T-helper 22 cell (primary cell): ENCODE measurements around the gene TAS2R31.
"Not testable (repeated sequence)": the region's sequence is repeated elsewhere in the genome, so short reads cannot be mapped to it uniquely, and the experiment has no call there.

Experiments used
- DNase-seq: peaks from one replicate; pipeline ENCODE4 v3.0.0-alpha.2; 2020; ENCODE audit warnings: low read depth

Gene TAS2R31, protein sequence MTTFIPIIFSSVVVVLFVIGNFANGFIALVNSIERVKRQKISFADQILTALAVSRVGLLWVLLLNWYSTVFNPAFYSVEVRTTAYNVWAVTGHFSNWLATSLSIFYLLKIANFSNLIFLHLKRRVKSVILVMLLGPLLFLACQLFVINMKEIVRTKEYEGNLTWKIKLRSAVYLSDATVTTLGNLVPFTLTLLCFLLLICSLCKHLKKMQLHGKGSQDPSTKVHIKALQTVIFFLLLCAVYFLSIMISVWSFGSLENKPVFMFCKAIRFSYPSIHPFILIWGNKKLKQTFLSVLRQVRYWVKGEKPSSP

DNA sequence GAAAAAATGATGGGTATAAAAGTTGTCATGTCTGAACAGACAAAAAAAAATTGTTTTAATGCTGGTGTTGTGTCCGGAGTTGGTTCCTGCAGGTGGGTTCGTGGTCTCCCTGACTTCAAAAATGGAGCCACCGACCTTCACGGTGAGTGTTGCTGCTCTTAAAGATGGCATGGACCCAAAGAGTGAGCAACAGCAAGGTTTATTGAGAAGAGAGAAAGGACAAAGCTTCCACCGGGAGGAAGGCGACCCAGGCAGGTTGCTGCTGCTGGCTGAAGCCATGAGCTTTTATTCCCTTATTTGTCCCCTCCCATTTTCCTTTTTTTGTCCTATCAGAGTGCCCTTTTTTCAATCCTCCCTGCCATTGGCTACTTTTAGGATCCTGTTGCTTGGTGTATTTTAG is at the start of gene TAS2R31:
TAS2R31 (minus strand) TSS at position 101 of the 400 bp plus-strand sequence; CDS start at position 29, 72 bp downstream.
- DNase-seq = no peak

DNA sequence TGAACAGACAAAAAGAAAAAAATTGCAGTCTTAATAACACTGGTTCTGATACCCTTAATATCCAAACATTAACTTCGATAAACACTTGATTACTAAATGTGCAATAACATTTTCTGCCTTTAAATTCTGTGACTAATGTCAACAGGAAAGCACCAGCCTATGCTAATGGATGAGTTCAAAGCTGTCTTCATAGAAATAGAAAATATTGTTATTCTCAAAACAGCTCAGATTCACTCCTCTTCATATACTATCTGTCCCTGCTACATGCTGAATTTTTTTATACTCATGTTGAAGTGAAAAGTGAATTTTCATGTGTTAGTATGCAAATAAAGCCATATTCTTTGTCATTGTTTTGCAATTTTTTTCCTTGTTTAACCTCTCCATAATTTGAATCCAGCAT is 47.0 kb upstream of the TAS2R31 start:
- no peak for DNase-seq

DNA sequence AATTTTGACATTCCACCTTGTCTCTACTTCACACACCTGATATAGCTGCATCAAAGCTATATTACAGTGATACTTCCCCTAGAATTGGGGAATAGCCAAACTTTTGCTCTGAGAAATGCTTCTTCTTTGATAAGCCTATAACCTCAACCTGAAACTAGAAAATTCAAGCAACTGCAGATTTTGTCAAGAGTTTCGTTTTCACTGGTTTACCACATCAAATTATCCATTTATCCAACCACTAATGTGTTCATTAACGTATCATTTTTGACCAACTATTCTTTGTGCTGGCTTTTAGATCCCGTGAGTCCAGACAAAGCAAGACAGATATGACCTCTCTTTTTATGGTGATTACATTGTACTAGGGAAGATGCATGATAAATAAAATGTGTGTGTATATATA is 44.4 kb upstream of the TAS2R31 start:
- DNase-seq = no peak

DNA sequence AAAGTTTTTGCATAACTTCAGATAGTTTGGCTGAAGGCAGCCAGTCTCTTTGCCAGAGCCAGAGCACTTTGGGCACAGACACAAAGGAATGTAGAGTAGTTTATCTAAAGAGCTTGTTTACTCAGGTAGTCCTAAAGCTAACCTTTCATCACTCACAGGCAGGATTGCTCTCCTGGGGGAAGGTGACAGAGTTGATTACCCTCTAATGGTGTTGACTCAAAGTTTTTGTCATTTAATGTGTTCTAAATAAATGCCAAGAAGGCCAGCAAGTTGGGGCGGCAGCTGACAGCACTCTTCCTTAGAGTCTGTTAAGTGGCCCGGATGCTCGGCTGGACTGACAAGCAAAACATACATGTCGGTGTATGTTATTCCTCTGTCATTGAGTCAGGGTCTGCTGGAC is 40.2 kb upstream of the TAS2R31 start:
- DNase-seq = no peak

DNA sequence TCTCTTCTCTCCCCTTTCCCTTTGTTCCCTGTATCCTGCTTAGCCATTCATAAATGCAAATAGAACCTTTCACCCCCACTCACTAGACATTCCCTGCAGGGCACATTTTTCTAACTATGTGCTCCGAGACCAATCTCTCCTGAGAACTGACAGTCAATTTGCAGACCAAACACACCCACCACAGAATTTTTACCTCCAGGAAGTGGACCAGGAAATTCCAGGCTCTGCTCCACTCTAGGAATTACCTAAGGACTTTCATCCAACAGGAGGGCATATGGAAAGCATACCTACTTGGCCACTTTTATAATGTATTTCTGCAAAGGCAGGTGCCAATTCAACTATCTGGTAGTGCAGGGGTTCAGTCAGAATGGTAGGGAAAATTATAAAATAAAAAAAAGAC is 39.8 kb upstream of the TAS2R31 start:
- no peak for DNase-seq

DNA sequence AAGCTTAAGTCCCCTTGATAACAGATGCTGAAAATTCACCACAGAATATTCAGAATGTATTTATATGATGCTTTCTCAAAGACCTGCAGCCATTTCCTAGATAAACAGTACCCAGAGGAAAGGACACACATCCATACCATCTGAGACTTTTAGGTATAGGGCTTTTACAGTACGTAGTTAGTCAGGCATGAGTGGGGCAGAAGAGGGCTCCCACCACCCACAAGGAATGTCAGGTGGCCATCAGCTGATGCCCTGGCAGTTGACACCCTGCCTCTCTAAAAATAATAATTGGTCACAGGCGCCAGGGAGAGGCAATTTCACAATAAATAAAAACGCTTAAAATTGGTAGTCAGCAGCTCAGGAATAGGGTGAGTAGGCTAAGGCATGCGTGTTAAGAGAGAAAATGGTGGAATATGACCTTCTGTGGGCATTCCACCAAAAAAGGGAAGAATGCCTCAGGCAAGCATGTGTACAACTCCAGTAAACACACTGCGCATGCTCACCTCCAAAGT is 38.7 kb upstream of the TAS2R31 start:
- no peak for DNase-seq

DNA sequence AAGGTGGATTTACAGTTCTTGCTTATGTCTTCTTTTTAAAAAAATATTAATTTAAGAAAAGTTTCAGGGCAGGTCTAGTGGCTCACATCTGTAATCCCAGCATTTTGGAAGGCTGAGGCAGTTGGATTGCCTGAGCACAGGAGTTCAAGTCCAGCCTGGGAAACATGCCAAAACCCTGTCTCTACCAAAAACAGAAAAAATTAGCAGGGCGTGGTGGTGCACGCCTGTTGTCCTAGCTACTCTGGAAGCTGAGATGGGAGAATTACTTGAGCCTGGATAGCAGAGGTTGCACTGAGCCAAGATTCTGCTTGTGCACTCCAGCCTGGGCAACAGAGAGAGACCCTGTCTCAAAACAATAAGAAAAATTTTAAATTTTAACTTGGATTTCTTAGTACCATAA is 36.3 kb upstream of the TAS2R31 start:
- no peak for DNase-seq

DNA sequence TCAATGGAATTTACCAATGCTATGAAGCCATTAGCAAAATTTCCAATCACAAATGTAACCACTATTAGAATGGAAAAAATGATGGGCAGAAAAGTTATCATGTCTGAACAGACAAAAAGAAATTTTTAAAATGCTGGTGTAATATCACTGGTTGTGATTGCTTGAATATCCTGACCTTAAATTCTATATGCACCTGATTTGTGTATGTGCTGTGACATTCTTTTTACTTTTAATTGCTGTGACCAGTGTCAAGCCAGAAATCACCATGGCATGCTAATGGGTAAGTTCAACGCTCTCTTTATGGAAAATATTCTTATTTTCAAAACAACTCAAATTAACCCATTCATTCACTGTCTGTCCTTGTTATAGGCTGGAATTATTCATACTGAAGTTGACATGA is 31.0 kb upstream of the TAS2R31 start, which contains the start of gene TAS2R46:
TAS2R46 (minus strand) TSS at position 101 of the 400 bp plus-strand sequence; CDS start at position 101, 0 bp downstream.
- DNase-seq = not testable (repeated sequence)

DNA sequence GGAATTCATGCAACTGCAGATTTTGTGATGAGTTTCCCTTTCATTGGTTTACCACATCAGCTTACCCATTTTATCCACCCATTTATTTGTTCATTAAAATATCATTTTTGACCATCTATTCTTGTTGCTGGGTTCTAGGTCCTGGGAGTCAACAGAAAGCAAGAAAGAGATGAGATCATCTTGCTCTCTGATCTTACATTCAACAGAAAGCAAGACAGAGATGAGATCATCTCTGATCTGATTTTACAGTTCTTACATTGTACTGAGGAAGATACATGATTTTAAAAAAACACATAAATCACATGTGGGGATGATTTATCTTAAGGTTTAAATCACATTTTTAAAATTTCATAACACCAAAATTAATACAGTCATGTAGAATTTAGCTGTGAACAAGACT is 28.6 kb upstream of the TAS2R31 start:
- no peak for DNase-seq

DNA sequence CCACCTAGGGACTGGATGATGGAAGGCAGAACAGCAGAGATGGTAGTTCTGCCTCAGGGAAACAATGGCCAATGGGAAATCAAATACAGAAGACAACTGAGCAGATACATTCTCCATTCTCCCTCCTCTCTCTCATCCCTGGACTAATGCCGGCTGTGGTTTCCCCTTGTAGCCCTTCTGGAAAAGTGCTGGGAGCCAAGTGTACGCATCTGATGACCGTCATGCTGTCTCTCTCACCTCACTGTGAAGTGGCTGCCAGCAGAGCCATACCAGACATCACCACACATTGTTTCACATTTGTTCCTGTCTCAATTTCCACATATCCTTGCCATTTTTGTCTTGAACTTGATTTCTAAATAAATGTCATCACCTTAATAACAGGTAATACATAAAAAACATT is 27.8 kb upstream of the TAS2R31 start:
- no peak for DNase-seq

DNA sequence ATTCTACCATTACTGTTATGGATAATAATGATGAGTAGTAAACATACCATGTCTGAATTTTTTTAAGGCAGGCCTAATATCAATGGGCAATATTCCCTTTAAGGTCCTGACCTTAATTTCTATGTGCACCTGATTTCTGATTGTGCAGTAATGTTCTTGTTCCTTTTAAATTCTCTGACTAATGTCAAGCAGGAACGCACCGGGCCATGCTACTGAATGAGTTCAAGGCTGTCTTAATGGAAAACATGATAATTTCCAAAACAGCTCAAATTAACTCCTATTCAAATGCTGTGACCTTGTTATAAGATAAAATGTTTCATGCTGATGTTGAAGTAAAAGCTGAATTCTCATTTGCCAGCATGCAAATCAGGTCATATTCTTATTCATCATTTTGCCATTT is 24.1 kb upstream of the TAS2R31 start:
- DNase-seq = no peak

DNA sequence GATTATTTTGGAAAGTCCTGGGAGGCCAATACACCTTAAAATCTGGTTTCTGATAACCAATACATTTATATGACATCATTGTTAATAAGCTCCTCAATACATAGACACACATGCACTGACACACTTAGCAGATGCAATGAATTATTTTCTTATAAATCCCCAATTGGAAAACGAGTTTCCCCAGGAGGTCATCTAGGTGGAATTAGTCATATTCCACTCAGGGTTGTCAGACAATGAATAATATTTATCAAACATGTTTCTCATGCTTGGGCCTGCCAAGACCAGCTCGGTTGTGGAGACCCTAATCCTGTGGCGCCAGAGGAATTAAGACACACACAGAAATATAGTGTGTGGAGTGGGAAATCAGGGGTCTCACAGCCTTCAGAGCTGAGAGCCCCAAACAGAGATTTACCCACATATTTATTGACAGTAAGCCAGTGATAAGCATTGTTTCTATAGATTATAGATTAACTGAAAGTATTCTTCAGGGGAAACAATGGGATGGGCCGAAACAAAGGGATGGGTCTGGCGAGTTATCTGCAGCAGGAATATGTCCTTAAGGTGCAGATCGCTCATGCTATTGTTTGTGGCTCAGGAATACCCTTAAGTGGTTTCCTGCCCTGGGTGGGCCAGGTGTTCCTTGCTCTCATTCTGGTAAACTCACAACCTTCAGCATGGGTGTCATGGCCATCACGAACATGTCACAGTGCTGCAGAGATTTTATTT is 18.8 kb upstream of the TAS2R31 start:
- DNase-seq = not testable (repeated sequence)

DNA sequence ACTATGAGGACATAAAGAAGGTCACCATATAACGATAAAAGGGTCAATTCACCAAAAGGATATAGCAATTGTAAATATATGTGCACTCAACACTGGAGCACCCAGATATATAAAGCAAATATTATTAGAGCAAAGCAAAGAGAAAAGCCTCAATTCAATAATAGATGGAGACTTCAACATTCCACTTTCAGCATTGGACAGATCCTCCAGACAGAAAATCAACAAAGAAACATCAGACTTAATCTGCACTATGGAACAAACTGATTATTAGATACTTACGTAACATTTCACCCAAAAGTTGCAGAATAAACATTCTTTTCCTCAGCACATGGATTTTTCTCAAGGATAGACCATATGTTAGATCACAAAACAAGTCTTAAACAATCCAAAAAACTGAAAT is 10.2 kb upstream of the TAS2R31 start:
- not testable (repeated sequence) for DNase-seq

DNA sequence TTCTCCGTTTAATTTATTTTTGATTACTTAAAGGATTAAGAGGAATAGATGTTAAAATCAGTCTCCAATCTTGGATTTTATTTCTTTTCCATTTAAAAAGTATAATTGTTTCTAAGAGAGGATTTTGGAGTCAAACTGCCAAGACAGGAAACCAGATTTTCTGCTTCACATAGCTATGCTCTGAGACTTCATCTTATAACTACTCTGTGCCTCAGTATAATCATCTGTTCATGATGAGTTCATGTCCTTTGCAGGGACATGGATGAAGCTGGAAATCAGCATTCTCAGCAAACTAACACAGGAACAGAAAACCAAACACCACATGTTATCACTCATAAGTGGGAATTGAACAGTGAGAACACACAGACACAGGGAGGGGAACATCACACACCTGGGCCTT is 9.0 kb upstream of the TAS2R31 start:
- no peak for DNase-seq

DNA sequence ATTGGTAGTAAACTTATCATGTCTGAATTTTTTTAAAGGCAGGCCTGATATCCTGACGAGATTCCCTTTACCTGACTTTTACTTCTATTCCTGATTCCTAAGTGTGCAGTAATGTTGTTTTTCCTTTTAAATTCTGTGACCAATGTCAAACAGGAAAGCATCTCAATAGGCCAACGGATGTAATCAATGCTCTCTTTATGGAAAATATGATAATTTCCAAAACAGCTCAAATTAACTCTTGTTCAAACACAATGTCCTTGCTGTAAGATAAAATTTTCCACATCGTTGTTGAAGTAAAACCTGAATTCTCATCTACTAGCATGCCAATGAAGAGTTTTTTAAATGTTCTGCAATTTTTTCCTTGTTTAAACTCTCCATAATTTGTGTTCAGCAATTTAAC is 8.0 kb upstream of the TAS2R31 start:
- no peak for DNase-seq

DNA sequence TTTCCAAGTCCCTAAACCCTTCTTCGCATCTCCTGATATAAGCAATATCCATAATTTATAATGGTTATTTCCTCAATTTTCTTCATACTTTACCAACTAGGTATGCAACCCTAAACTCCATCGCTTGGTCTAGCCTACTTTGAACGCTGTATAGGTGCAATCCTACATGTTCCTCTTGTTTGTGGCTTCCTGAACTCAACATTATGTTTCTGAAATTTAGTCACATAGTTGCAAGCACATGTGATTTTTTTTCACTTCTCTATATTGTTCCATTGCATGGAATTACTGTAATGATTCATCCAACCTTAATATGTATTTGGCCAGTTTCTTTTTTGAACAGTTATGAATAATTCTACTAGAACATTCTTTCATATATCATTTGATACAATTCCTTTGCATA is 2.8 kb upstream of the TAS2R31 start:
- DNase-seq = not testable (repeated sequence)

DNA sequence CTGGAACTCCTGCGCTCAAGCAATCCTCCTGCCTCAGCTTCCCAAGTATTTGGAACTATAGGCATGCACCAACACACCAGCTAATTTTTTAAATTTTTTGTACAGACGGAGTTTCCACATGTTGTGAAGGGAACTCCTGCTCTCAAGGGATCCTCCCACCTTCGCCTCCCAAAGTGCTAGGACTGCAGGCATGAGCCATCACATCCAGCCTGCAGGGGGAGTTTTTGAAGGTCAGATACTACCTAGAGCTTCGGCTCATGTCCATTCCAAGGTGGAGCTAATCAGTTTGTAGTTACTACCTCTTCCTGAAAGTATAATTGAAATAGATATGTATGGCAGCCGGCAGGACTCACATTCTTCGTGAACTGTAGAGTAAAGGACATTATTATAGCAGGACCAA is 5.1 kb downstream of the TAS2R31 start:
- DNase-seq = no peak

DNA sequence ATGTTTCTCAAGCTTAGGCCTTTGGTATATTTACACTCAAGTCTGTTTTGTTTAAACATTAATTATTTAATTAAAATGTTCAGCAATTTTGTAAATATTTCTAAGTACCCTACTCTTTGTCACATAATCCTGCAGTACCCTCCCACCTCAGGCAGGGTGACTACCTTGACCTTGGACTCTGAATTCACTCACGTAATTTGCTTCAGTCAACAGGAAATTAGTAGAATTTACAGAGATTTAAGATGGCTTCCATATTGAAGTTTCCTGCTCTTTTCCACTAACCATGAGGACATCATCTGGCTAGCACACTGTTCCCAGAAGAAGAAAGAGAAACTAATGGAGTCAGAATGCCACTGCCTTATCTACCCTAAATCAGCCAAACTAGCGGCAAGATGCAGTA is 7.8 kb downstream of the TAS2R31 start:
- DNase-seq = no peak

DNA sequence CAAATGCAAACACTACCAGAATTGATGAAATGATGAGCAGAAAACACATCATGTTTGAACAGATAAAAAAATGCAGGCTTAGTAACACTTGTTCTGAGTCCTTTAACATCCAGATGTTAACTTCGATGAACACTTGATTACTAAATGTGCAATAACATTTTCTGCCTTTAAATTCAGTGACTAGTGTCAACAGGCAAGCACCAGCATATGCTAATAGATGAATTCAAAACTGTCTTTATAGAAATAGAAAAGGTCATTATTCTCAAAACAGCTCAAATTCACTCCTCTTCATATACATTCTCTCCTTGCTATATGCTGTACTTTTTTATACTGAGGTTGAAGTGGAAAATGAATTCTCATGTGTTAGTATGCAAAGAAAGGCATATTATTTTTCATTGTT is 8.7 kb downstream of the TAS2R31 start, which contains the start of gene TAS2R19:
TAS2R19 (minus strand) TSS at position 101 of the 400 bp plus-strand sequence; CDS start at position 52, 49 bp downstream.
- DNase-seq = no peak

DNA sequence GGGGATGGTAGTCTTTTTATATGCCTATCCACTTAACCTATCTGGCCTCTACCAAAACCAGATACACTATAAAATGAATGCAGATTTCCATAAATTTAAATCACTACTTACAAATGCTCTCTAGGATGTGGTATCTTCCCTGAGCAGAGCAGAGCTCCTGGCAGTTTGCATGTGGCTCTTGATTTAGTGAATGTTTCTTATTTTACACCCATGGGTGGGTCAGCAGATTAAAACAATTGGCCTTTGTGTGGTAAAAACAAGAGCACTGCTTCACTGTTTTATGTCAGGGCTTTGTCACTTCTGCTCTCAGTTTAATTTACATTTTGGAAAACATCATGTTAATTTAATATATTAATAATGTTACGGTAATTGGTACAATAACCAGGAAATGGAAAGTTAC is 14.3 kb downstream of the TAS2R31 start:
- DNase-seq = no peak

DNA sequence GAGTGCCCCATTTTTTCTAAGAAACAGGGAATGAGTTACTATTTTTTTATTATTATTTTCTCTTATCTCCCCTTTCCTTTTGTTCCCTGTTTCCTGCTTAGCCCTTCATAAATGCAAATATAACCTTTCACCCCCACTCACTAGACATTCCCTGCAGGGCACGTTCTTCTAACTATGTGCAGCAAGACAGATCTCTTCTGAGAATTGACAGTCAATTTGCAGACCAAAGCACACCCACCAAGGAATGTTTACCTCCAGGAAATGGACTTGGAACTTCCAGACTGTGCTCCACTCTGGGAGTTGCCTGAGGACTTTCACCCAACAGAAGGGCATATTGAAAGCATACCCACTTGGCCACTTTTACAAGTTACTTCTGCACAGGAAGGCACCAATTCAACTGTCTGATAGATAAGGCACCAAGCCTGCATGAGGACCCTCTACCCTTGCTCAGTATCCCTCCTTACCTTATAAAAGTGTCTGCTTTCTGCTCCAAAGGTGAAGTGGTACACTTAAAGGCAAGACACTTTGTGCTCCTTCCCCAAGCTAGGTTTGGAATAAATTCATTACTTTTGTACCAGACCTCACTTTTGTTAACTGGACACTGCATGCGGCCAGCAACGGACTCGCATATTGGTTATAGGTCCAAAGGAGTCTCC is 15.3 kb downstream of the TAS2R31 start:
- no peak for DNase-seq

DNA sequence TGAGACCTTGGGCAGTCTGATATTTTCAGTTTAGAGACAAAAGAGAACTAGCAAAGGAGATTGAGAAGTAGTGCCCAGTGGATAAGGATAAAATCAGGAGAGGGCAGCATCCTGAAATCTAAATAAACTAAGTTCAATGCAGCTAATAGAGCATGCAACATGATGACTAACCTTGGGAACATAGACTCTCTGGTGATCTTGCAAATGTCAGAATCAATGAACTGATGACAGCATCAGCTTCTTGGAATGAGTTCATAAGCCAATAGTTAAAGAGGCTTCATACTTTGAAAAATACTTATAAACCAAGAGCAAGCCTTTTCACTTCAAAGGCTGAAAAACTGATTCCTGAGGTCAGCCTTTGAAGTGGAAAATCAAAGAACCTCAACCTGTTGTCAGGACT is 17.0 kb downstream of the TAS2R31 start:
- DNase-seq = no peak

DNA sequence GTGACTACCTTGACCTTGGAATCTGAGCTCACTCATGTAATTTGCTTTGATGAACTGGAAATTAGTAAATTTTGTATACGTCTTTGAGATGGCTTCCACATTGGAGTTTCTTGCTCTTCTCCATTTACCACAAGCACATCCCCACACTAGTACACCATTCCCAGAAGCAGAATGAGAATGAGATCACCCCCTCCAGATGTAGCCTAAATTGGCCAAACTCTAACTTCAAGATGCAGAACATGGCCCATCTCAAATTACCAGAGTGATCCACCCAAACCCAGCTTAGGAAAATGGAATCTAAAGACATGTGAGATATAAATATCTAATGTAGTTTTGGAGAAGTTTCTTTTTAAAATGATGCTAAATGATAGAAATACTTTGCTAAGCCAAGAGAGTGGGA is 23.6 kb downstream of the TAS2R31 start:
- DNase-seq = no peak
